Stomach (tissue), 9 donors: ENCODE measurements around the gene MAFB. TPM values are rescaled to one million over a fixed set of nuclear protein-coding genes. Genes with fewer than 3 reads are reported as not detected.
A peak's percentile ranks its signal among the peaks of the same experiment; 100 is the strongest.

Experiments used
- DNase-seq, 2 donors: peaks; one replicate each; pipeline versions ENCODE4 v3.0.0 to v3.0.0-alpha.2; 2013 to 2019
- H3K27ac ChIP-seq, 5 donors: fragments of 200-600 bp in 4 of 5; sonication (generic) in 4 of 5; one replicate each; pipeline ENCODE4 v1.5.1; 2013 to 2019; ENCODE audit warnings: mild to moderate bottlenecking in 1 of 5, moderate library complexity in 1 of 5
- H3K27me3 ChIP-seq, 3 donors: fragments of 200-600 bp; sonication (generic); one replicate each; pipeline ENCODE4 v1.5.1; 2017 to 2019; ENCODE audit warnings: mixed run types in 1 of 3
- H3K36me3 ChIP-seq, 4 donors: fragments of 200-600 bp; sonication (generic); 1 replicate in 3 of 4; 2 replicates in 1 of 4; pipeline ENCODE4 v1.5.1; 2016 to 2019
- H3K4me1 ChIP-seq, 4 donors: fragments of 200-600 bp; sonication (generic); one replicate each; pipeline ENCODE4 v1.5.1; 2016 to 2019
- H3K4me3 ChIP-seq, 4 donors: fragments of 200-600 bp; sonication (generic) in 3 of 4; one replicate each; pipeline ENCODE4 v1.5.1; 2016 to 2019; ENCODE audit warnings: mild to moderate bottlenecking in 1 of 4
- H3K9me3 ChIP-seq, 4 donors: fragments of 200-600 bp; sonication (generic); one replicate each; pipeline ENCODE4 v1.5.1; 2016 to 2019
- EP300 ChIP-seq: sonication (generic); formaldehyde crosslinking; IDR thresholded peaks from one replicate; pipeline ENCODE4 v1.6.1; 2017; ENCODE audit warnings: antibody characterized with exemption
- POLR2A ChIP-seq, 4 donors: fragments of 450-650 bp; IDR thresholded peaks; one replicate each; pipeline ENCODE4 v1.6.1; 2016; ENCODE audit warnings: antibody characterized with exemption in 4 of 4, control low read depth in 2 of 4, mild to moderate bottlenecking in 1 of 4, moderate library complexity in 1 of 4
- POLR2AphosphoS5 ChIP-seq, 3 donors: sonication (generic); formaldehyde crosslinking; IDR thresholded peaks; one replicate each; pipeline ENCODE4 v1.6.1; 2016; ENCODE audit warnings: antibody characterized with exemption in 3 of 3
- WGBS, 5 donors: extraction: QIAGEN DNeasy Blood & Tissue Kit in 3 of 5; methylation state at CpG; one replicate each; pipeline versions ENCODE4 v1.1.5 to v1.1.7; 2013 to 2018; 5-methylcytosine and 5-hydroxymethylcytosine counted together
- intact Hi-C: fragments of 100-400 bp; cut with DNase I; formaldehyde crosslinking; loops from one replicate; pipeline ENCODE4 v1.15.1; 2023; ENCODE audit warnings: low total_unique reads
- polyA plus RNA-seq, 3 donors: library from polyadenylated mRNA; stranded (reverse); fragments of 200-250 nt; gene quantifications; one replicate each; pipeline ENCODE4 v1.2.3, GENCODE V29; 2013
- total RNA-seq, 5 donors: library from RNA; depleted of rRNA; stranded (reverse); fragments of >200 nt; gene quantifications; one replicate each; pipeline versions ENCODE4 v1.1.0 to v1.2.3, GENCODE V29; 2014 to 2016
- TF ChIP-seq, protein P1 (sequence below), 7 experiments: fragments of 450-650 bp in 4 of 7; fragments of 200-600 bp in 3 of 7; sonication (generic) in 3 of 7; IDR thresholded peaks; one replicate each; pipeline ENCODE4 v1.5.1; 2016 to 2019; ENCODE audit warnings: antibody characterized with exemption in 7 of 7, control low read depth in 2 of 7, mild to moderate bottlenecking in 1 of 7
- donor health status: healthy with polysubstance abuse.
- donor health status: Bipolar disorder and iron deficiency.
- donor health status: healthy.

The MAFB gene
- total and polyA plus RNA-seq, 8 donors: 4.5 to 34.4 (median 8.5) TPM

GRCh38 chr20:40689943-40690835, 1.2 kb upstream of the MAFB start:
- peaks cover 9 to 94% (median 64%) of the 10 kb centered on the region in 3 donors for H3K27me3 ChIP-seq
- 1 to 8% (median 3%) methylated on average over 20 to 84 of the region's 84 CpGs for WGBS, 5 donors
- H3K9me3 ChIP-seq: no peaks in the 10 kb centered on the region
- peak overlapping the region; percentile 58 to 77 (median 68) for H3K4me3 ChIP-seq
- intact Hi-C loops: loop anchor here (10.0 kb wide), 1 partner anchor 425 kb away; no protein-coding TSS in a partner anchor
- no peaks in the 10 kb centered on the region for H3K36me3 ChIP-seq
- H3K27ac ChIP-seq: peak overlapping the region; percentile 86 to 94 (median 90)
- TF ChIP-seq, protein P1, sequence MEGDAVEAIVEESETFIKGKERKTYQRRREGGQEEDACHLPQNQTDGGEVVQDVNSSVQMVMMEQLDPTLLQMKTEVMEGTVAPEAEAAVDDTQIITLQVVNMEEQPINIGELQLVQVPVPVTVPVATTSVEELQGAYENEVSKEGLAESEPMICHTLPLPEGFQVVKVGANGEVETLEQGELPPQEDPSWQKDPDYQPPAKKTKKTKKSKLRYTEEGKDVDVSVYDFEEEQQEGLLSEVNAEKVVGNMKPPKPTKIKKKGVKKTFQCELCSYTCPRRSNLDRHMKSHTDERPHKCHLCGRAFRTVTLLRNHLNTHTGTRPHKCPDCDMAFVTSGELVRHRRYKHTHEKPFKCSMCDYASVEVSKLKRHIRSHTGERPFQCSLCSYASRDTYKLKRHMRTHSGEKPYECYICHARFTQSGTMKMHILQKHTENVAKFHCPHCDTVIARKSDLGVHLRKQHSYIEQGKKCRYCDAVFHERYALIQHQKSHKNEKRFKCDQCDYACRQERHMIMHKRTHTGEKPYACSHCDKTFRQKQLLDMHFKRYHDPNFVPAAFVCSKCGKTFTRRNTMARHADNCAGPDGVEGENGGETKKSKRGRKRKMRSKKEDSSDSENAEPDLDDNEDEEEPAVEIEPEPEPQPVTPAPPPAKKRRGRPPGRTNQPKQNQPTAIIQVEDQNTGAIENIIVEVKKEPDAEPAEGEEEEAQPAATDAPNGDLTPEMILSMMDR (IDR thresholded peaks at IDR 0.05): peak in 5 of 7 experiments; percentile 78 to 93 (median 87)
- TF ChIP-seq POLR2A (IDR thresholded peaks at IDR 0.05) (no peak), POLR2AphosphoS5 (IDR thresholded peaks at IDR 0.05) (peak in 1 of 3 donors; percentile 25), EP300 (no peak)
- peak; percentile 90 to 96 for DNase-seq
- H3K4me1 ChIP-seq: peaks cover 29 to 70% (median 50%) of the 10 kb centered on the region in 4 donors

DNA sequence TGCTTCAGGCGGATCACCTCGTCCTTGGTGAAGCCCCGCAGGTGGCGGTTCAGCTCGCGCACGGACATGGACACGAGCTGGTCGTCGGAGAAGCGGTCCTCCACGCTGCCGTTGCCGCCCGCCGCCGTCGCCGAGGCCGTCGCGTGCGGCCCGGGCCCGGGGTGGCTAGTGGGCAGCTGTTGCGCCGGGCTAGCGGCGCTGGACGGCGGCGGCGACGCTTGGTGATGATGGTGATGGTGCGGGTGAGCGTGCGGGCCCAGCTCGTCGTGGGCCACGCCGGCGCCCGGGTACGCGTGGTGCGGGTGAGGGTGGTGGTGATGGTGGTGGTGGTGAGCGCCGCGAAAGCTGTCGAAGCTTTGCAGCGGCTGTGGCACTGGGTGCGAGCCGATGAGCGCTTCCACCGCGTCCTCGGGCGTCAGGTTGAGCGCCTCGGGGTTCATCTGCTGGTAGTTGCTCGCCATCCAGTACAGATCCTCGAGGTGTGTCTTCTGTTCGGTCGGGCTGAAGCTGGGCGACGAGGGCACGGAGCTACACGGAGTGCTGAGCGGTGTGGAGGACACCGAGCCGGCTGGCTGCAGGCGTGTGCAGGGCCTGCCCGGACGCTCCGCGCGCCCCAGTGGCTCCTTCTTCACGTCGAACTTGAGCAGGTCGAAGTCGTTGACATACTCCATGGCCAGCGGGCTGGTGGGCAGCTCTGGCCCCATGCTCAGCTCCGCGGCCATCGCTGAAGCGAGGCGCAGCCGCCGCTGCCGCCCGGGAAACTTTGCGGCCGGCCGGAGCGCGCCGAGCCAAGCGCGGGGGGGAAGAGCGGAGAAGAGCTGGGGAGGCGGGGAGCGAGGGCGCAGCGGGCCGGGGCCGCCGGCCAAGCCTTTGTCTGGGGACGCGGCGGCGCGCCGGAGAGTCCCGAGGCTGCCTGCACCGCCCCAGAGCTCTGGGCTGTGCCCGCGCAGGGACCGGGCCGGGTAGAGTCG, 622 bp downstream of the MAFB start:
- no peaks in the 10 kb centered on the region for H3K9me3 ChIP-seq
- H3K4me1 ChIP-seq: peaks cover 32 to 77% (median 58%) of the 10 kb centered on the region in 4 donors
- intact Hi-C loops: loop anchor here (10.0 kb wide), 1 partner anchor 424 kb away; no protein-coding TSS in a partner anchor
- no peak for DNase-seq
- 0 to 3% (median 3%) methylated on average over 48 to 120 of the region's 120 CpGs for WGBS, 5 donors
- H3K4me3 ChIP-seq: peak overlapping the region; percentile 58 to 77 (median 68)
- peaks cover 9 to 94% (median 62%) of the 10 kb centered on the region in 3 donors for H3K27me3 ChIP-seq
- no peaks in the 10 kb centered on the region for H3K36me3 ChIP-seq
- H3K27ac ChIP-seq: peak overlapping the region; percentile 86 to 94 (median 88)
- no peak for TF ChIP-seq EP300
- TF ChIP-seq, protein P1 (IDR thresholded peaks at IDR 0.05): no peak
- TF ChIP-seq POLR2AphosphoS5 (IDR thresholded peaks at IDR 0.05): no peak
- TF ChIP-seq POLR2A (IDR thresholded peaks at IDR 0.05): no peak

DNA sequence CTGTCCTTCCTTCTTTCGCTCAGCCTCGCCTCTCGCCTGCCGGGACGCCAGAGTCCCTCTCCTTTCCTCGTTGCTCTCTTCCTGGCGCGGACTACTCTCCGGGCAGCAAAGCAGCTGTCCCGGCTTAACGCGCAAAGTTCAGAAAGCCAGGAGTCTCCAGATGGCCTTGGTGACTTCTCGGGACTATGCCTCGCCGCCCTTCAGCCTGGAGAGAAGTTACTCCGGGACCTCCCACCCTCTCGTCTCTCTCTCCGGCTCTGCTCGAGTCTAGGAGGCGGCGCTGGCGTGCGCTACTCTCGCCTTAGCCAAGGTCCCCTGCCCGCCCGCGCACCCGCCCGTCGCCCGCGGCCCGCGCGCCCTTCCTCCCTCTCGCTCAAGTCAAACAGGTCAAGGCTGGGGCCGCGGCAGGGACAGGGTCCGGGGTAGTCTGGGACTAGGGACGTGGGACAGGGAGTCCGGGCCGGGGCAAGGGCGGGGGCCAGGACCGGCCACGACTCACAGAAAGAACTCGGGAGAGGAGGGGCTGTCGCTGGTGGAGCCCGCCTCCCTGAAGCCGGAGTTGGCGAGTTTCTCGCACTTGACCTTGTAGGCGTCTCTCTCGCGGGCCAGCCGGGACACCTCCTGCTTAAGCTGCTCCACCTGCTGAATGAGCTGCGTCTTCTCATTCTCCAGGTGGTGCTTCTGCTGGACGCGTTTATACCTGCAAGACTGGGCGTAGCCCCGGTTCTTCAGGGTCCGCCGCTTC, 1.5 kb downstream of the MAFB start:
- H3K9me3 ChIP-seq: no peaks in the 10 kb centered on the region
- H3K36me3 ChIP-seq: no peaks in the 10 kb centered on the region
- peak; percentile 48 to 72 for DNase-seq
- peaks cover 9 to 94% (median 62%) of the 10 kb centered on the region in 3 donors for H3K27me3 ChIP-seq
- H3K27ac ChIP-seq: peak overlapping the region; percentile 86 to 94 (median 88)
- WGBS, 5 donors: 0 to 2% (median 1%) methylated on average over 9 to 62 of the region's 62 CpGs
- H3K4me1 ChIP-seq: peaks cover 37 to 83% (median 65%) of the 10 kb centered on the region in 4 donors
- H3K4me3 ChIP-seq: peak overlapping the region; percentile 58 to 77 (median 68)
- intact Hi-C loops: loop anchor here (10.0 kb wide), 1 partner anchor 423 kb away; no protein-coding TSS in a partner anchor
- TF ChIP-seq, protein P1 (IDR thresholded peaks at IDR 0.05): no peak
- TF ChIP-seq POLR2A (IDR thresholded peaks at IDR 0.05) (no peak), POLR2AphosphoS5 (IDR thresholded peaks at IDR 0.05) (no peak), EP300 (no peak)
